GM12801 (cell line): ENCODE measurements around the gene ZNF442.

Source experiments
- CTCF ChIP-seq: IDR thresholded peaks from one replicate; pipeline ENCODE4 v1.5.1; 2011; ENCODE audit warnings: control low read depth; ENCODE audit not compliant: insufficient read length; ENCODE audit errors: extremely low read depth

The ZNF442 gene

GRCh38 chr19:12365236-12366162 is at the start of gene ZNF442:
Gene ZNF442 (minus strand): TSS chr19:12365683. CDS start chr19:12363631, 2,052 bp downstream.
- no peak for TF ChIP-seq CTCF

- no peak for TF ChIP-seq CTCF
These were observed 46.4 kb upstream of the ZNF442 start for GRCh38 chr19:12411893-12412292.

- no peak for TF ChIP-seq CTCF
These were observed 35.4 kb upstream of the ZNF442 start, which contains the start of gene ZNF799 for GRCh38 chr19:12400633-12401502. Gene ZNF799 (minus strand): TSS chr19:12401271. CDS start chr19:12401070, 201 bp downstream.

- no peak for TF ChIP-seq CTCF
These were observed 14.9 kb upstream of the ZNF442 start for GRCh38 chr19:12380444-12380737.

- TF ChIP-seq CTCF, result no peak
These were observed 14.4 kb upstream of the ZNF442 start for GRCh38 chr19:12379732-12380443.

- TF ChIP-seq CTCF, result no peak
These were observed 8.5 kb upstream of the ZNF442 start for GRCh38 chr19:12374026-12374425.
